ENCODE results near the gene ICAM2.

The ICAM2 gene

GRCh38 chr17:63974594-63975192, 45.7 kb downstream of the ICAM2 start:
- no peak overlapping the region for H3K4me2 ChIP-seq (ENCODE audit: low read depth, low read length, poor library complexity, severe bottlenecking)
- no peak overlapping the region for H3K4me3 ChIP-seq (ENCODE audit: low read length, poor library complexity, severe bottlenecking)
- no peaks in the 10 kb centered on the region for H3K9me2 ChIP-seq (replicated peaks; ENCODE audit: low read depth, low read length)
- H3K36me3 ChIP-seq (ENCODE audit: insufficient read depth, low read length), result no peaks in the 10 kb centered on the region
- H3K79me2 ChIP-seq (ENCODE audit: insufficient read depth, low read length), result no peaks in the 10 kb centered on the region
- H3K9me3 ChIP-seq (ENCODE audit: insufficient read depth, low read depth, low read length), result no peaks in the 10 kb centered on the region
- peaks cover 16% of the 10 kb centered on the region for H3K4me1 ChIP-seq (ENCODE audit: insufficient read depth, low read length, poor library complexity, severe bottlenecking)
- no peaks in the 10 kb centered on the region for H4K20me1 ChIP-seq (ENCODE audit: insufficient read depth, low read length, poor library complexity, severe bottlenecking)
- no peak overlapping the region for H3K9ac ChIP-seq (ENCODE audit: low read depth, low read length, poor library complexity, severe bottlenecking)
- H2AFZ ChIP-seq (ENCODE audit: low read length), result no peak overlapping the region; the same call in 1 of the 2 replicates
- no peaks in the 10 kb centered on the region for H3K27me3 ChIP-seq (ENCODE audit: insufficient read depth, low read length, poor library complexity, severe bottlenecking)
- TF ChIP-seq CTCF (conservative IDR thresholded peaks at IDR 0.05; ENCODE audit: low read length), result no peak
- no peak for TF ChIP-seq EZH2phosphoT487 (IDR thresholded peaks at IDR 0.05; ENCODE audit: borderline replicate concordance)
- H3F3A ChIP-seq (ENCODE audit: low read depth), result no peaks in the 10 kb centered on the region

- no peaks in the 10 kb centered on the region for H3K9me2 ChIP-seq (replicated peaks; ENCODE audit: low read depth, low read length)
- no peaks in the 10 kb centered on the region for H3K27me3 ChIP-seq (ENCODE audit: insufficient read depth, low read length, poor library complexity, severe bottlenecking)
- H2AFZ ChIP-seq (ENCODE audit: low read length), result no peak overlapping the region
- no peak for TF ChIP-seq EZH2phosphoT487 (IDR thresholded peaks at IDR 0.05; ENCODE audit: borderline replicate concordance)
- no peak for TF ChIP-seq CTCF (conservative IDR thresholded peaks at IDR 0.05; ENCODE audit: low read length)
- no peak overlapping the region for H3K4me2 ChIP-seq (ENCODE audit: low read depth, low read length, poor library complexity, severe bottlenecking)
- no peak overlapping the region for H3K4me3 ChIP-seq (ENCODE audit: low read length, poor library complexity, severe bottlenecking)
- H3K36me3 ChIP-seq (ENCODE audit: insufficient read depth, low read length), result no peaks in the 10 kb centered on the region
- H3K79me2 ChIP-seq (ENCODE audit: insufficient read depth, low read length), result no peaks in the 10 kb centered on the region
- H3K9me3 ChIP-seq (ENCODE audit: insufficient read depth, low read depth, low read length), result no peaks in the 10 kb centered on the region
- no peak overlapping the region for H3K9ac ChIP-seq (ENCODE audit: low read depth, low read length, poor library complexity, severe bottlenecking)
- no peaks in the 10 kb centered on the region for H3F3A ChIP-seq (ENCODE audit: low read depth)
- H4K20me1 ChIP-seq (ENCODE audit: insufficient read depth, low read length, poor library complexity, severe bottlenecking), result no peaks in the 10 kb centered on the region
- H3K4me1 ChIP-seq (ENCODE audit: insufficient read depth, low read length, poor library complexity, severe bottlenecking), result peaks cover 16% of the 10 kb centered on the region
Observed at GRCh38 chr17:63973930-63974593, 46.4 kb downstream of the ICAM2 start.

- no peak overlapping the region for H2AFZ ChIP-seq (ENCODE audit: low read length)
- H3K27me3 ChIP-seq (ENCODE audit: insufficient read depth, low read length, poor library complexity, severe bottlenecking), result no peaks in the 10 kb centered on the region
- no peaks in the 10 kb centered on the region for H4K20me1 ChIP-seq (ENCODE audit: insufficient read depth, low read length, poor library complexity, severe bottlenecking)
- no peak overlapping the region for H3K4me3 ChIP-seq (ENCODE audit: low read length, poor library complexity, severe bottlenecking)
- H3K4me1 ChIP-seq (ENCODE audit: insufficient read depth, low read length, poor library complexity, severe bottlenecking), result peaks cover 16% of the 10 kb centered on the region
- H3F3A ChIP-seq (ENCODE audit: low read depth), result no peaks in the 10 kb centered on the region
- H3K4me2 ChIP-seq (ENCODE audit: low read depth, low read length, poor library complexity, severe bottlenecking), result no peak overlapping the region
- no peaks in the 10 kb centered on the region for H3K9me2 ChIP-seq (replicated peaks; ENCODE audit: low read depth, low read length)
- no peaks in the 10 kb centered on the region for H3K36me3 ChIP-seq (ENCODE audit: insufficient read depth, low read length)
- TF ChIP-seq CTCF (conservative IDR thresholded peaks at IDR 0.05; ENCODE audit: low read length), result no peak
- no peak for TF ChIP-seq EZH2phosphoT487 (IDR thresholded peaks at IDR 0.05; ENCODE audit: borderline replicate concordance)
- H3K79me2 ChIP-seq (ENCODE audit: insufficient read depth, low read length), result no peaks in the 10 kb centered on the region
- no peaks in the 10 kb centered on the region for H3K9me3 ChIP-seq (ENCODE audit: insufficient read depth, low read depth, low read length)
- no peak overlapping the region for H3K9ac ChIP-seq (ENCODE audit: low read depth, low read length, poor library complexity, severe bottlenecking)
Observed at GRCh38 chr17:63973247-63973646, 47.2 kb downstream of the ICAM2 start.

Data from Loucy (cell line).